ENCODE data around the gene SSX4B. TPM values are rescaled to one million over a fixed set of nuclear protein-coding genes. Genes with fewer than 3 reads are reported as not detected.

SSX4B gene
- polyA plus RNA-seq, 1 of the 3 experiments (the other 2 are of a cell fraction) = not detected

DNA sequence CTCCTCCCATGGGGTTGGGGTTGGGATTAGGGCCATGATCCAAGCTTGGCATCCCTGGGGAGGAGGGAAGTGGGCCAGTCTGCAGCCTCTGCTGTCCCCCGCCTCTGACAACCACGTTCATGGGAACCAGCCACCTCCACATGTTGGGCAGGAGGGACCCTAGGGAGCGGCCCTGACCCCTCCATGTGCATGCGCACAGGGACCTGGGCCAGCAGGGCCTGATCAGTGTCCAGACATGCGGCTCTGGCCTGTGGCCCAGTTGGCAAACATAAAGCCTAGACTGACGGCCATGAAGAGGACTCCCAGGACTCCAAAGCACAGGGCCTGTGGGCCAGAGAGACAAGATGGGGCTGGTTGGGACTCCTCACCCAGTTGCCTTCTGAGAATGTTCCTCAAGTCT is 47.0 kb upstream of the SSX4B start:
- no peaks in the 10 kb centered on the region for H4K20me1 ChIP-seq (ENCODE audit: insufficient read depth)

GRCh38 chrX:48456628-48457331 is 45.0 kb upstream of the SSX4B start:
- Histone ChIP-seq H3K27ac (ENCODE audit: low read depth in 2 of 2, low read length in 1 of 2) (no peak overlapping the region), H3K4me2 (no peak overlapping the region), H3K9me2 (no peaks in the 10 kb centered on the region), H3K9ac (no peak overlapping the region), H3K4me3 (ENCODE audit: low read depth in 2 of 2, low read length in 1 of 2) (no peak overlapping the region), H3K9me3 (no peaks in the 10 kb centered on the region), H2AFZ (ENCODE audit: low read depth) (no peak overlapping the region), H3K36me3 (replicated peaks in 1 of 2; ENCODE audit: control insufficient read depth in 1 of 2, insufficient read depth in 2 of 2, low read length in 1 of 2) (no peaks in the 10 kb centered on the region), H3K27me3 (ENCODE audit: insufficient read depth) (peaks cover 5% of the 10 kb centered on the region; the same call in 1 of the 2 replicates), H4K20me1 (ENCODE audit: insufficient read depth) (no peaks in the 10 kb centered on the region), H3K4me1 (ENCODE audit: control insufficient read depth in 1 of 2, insufficient read depth in 2 of 2, low read depth in 1 of 2, low read length in 1 of 2) (no peaks in the 10 kb centered on the region), H3F3A (replicated peaks; ENCODE audit: insufficient read depth) (no peaks in the 10 kb centered on the region), H3K79me2 (ENCODE audit: insufficient read depth) (no peaks in the 10 kb centered on the region)
- CTCF ChIA-PET = no interaction called here
- no peak for DNase-seq
- POLR2A ChIA-PET = no interaction called here
- TF ChIP-seq ELF1 (IDR thresholded peaks at IDR 0.05) (no peak), RXRA (IDR thresholded peaks at IDR 0.05; ENCODE audit: borderline replicate concordance, low read depth) (no peak), SIN3A (IDR thresholded peaks at IDR 0.05; ENCODE audit: borderline replicate concordance, low read depth, low read length) (no peak), FOXM1 (IDR thresholded peaks at IDR 0.05; ENCODE audit: low read depth) (no peak), FOSL2 (IDR thresholded peaks at IDR 0.05; ENCODE audit: borderline replicate concordance, low read depth) (no peak), REST (IDR thresholded peaks at IDR 0.05; ENCODE audit: low read depth, low read length) (no peak), FOXJ3 (CRISPR knock-in tag; IDR thresholded peaks at IDR 0.05) (no peak), GABPA (IDR thresholded peaks at IDR 0.05; ENCODE audit: low read depth) (no peak)
- TF ChIP-seq, protein P1, sequence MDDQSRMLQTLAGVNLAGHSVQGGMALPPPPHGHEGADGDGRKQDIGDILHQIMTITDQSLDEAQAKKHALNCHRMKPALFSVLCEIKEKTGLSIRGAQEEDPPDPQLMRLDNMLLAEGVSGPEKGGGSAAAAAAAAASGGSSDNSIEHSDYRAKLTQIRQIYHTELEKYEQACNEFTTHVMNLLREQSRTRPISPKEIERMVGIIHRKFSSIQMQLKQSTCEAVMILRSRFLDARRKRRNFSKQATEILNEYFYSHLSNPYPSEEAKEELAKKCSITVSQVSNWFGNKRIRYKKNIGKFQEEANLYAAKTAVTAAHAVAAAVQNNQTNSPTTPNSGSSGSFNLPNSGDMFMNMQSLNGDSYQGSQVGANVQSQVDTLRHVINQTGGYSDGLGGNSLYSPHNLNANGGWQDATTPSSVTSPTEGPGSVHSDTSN (IDR thresholded peaks at IDR 0.05) = no peak
- WGBS (ENCODE audit: low lambda C conversion rate) = 9% methylated on average over 6 of the region's 6 CpGs

More for the DNA sequence above, 47.0 kb upstream of the SSX4B start:
- no peak overlapping the region for H3K4me2 ChIP-seq
- H2AFZ ChIP-seq (ENCODE audit: low read depth) = no peak overlapping the region
- no peak overlapping the region for H3K9ac ChIP-seq
- H3K9me3 ChIP-seq = no peaks in the 10 kb centered on the region
- 60% methylated on average over 1 of the region's 6 CpGs for WGBS (ENCODE audit: low lambda C conversion rate)
- no peaks in the 10 kb centered on the region for H3K4me1 ChIP-seq (ENCODE audit: control insufficient read depth in 1 of 2, insufficient read depth in 2 of 2, low read depth in 1 of 2, low read length in 1 of 2)
- TF ChIP-seq GABPA (IDR thresholded peaks at IDR 0.05; ENCODE audit: low read depth) (no peak), RFX5 (IDR thresholded peaks at IDR 0.05; ENCODE audit: low read length) (no peak), CTCF (IDR thresholded peaks at IDR 0.05) (no peak), POLR2AphosphoS5 (IDR thresholded peaks at IDR 0.05; ENCODE audit: low read depth, low read length) (no peak), EZH2phosphoT487 (IDR thresholded peaks at IDR 0.05; ENCODE audit: borderline replicate concordance, low read depth) (no peak), ELF1 (IDR thresholded peaks at IDR 0.05) (no peak), NFIC (IDR thresholded peaks at IDR 0.05; ENCODE audit: borderline replicate concordance) (no peak), FOXM1 (IDR thresholded peaks at IDR 0.05; ENCODE audit: low read depth) (no peak), JUND (IDR thresholded peaks at IDR 0.05) (no peak), TCF12 (IDR thresholded peaks at IDR 0.05) (no peak), EP300 (IDR thresholded peaks at IDR 0.05; ENCODE audit: borderline replicate concordance in 1 of 2, low read depth in 1 of 2, low read length in 1 of 2) (no peak), GATA2 (CRISPR knock-in tag; IDR thresholded peaks at IDR 0.05) (no peak)
- TF ChIP-seq, protein P1 (IDR thresholded peaks at IDR 0.05) = no peak
- no peak overlapping the region for H3K4me3 ChIP-seq (ENCODE audit: low read depth in 2 of 2, low read length in 1 of 2)
- CTCF ChIA-PET = interaction anchor here (0.9 kb wide), 1 partner anchor 16 kb away, joined by 3 read pairs; no protein-coding TSS in a partner anchor
- H3K27ac ChIP-seq (ENCODE audit: low read depth in 2 of 2, low read length in 1 of 2) = no peak overlapping the region
- no peaks in the 10 kb centered on the region; the same call in 1 of the 2 replicates for H3K27me3 ChIP-seq (ENCODE audit: insufficient read depth)
- no peaks in the 10 kb centered on the region for H3K36me3 ChIP-seq (replicated peaks in 1 of 2; ENCODE audit: control insufficient read depth in 1 of 2, insufficient read depth in 2 of 2, low read length in 1 of 2)
- no peak for DNase-seq
- no peaks in the 10 kb centered on the region for H3F3A ChIP-seq (replicated peaks; ENCODE audit: insufficient read depth)
- H3K79me2 ChIP-seq (ENCODE audit: insufficient read depth) = no peaks in the 10 kb centered on the region
- no peaks in the 10 kb centered on the region for H3K9me2 ChIP-seq
- POLR2A ChIA-PET = no interaction called here

Data from SK-N-SH (cell line).